Measurements from ENCODE around the gene TRIM13.

GRCh38 chr13:50015258-50015657 is 18.4 kb downstream of the TRIM13 start, which contains the start of gene KCNRG:
- no peak for TF ChIP-seq CTCF (IDR thresholded peaks at IDR 0.05)
- TF ChIP-seq POLR2A (IDR thresholded peaks at IDR 0.05), result no peak
- TF ChIP-seq POLR2AphosphoS5 (IDR thresholded peaks at IDR 0.05), result no peak
